Measurements from ENCODE around the gene DACH1.

The DACH1 gene

DNA sequence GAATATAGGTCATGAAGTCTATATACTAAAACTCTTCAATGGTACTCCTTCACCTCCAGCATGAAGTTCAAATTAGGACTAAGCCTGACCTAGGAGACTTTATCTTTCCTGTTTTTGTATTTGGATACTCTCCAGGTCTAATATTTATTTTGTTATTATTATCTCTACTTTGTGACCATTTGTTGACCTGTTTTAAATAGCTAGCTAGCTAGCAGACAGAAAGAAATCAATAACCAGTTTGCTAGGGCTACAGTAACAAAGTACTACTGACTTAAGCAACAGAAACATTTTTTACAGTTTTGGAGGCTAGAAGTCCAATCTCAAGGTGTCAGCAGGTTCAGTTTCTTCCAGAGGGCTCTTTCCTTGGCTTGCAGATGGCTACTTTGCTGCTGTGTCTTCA, 15.1 kb upstream of the DACH1 start:
- H3K27ac ChIP-seq (replicated peaks), result no peak overlapping the region
- H3K4me3 ChIP-seq (replicated peaks; ENCODE audit: insufficient read depth, low read length), result no peak overlapping the region
- no peaks in the 10 kb centered on the region for H3K27me3 ChIP-seq (ENCODE audit: insufficient read depth, poor library complexity, severe bottlenecking)
- TF ChIP-seq POLR2AphosphoS5 (IDR thresholded peaks at IDR 0.05; ENCODE audit: low read depth) (no peak), SPI1 (IDR thresholded peaks at IDR 0.05; ENCODE audit: borderline replicate concordance, low read depth) (no peak)
- TF ChIP-seq, protein P1, sequence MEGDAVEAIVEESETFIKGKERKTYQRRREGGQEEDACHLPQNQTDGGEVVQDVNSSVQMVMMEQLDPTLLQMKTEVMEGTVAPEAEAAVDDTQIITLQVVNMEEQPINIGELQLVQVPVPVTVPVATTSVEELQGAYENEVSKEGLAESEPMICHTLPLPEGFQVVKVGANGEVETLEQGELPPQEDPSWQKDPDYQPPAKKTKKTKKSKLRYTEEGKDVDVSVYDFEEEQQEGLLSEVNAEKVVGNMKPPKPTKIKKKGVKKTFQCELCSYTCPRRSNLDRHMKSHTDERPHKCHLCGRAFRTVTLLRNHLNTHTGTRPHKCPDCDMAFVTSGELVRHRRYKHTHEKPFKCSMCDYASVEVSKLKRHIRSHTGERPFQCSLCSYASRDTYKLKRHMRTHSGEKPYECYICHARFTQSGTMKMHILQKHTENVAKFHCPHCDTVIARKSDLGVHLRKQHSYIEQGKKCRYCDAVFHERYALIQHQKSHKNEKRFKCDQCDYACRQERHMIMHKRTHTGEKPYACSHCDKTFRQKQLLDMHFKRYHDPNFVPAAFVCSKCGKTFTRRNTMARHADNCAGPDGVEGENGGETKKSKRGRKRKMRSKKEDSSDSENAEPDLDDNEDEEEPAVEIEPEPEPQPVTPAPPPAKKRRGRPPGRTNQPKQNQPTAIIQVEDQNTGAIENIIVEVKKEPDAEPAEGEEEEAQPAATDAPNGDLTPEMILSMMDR (IDR thresholded peaks at IDR 0.05; ENCODE audit: insufficient read depth, low read length), result no peak
- DNase-seq (ENCODE audit: low read depth in 1 of 2, low spot score in 1 of 2), result no peak

GRCh38 chr13:71880753-71881541, 13.9 kb upstream of the DACH1 start:
- Histone ChIP-seq H3K4me3 (replicated peaks; ENCODE audit: insufficient read depth, low read length) (no peak overlapping the region), H3K27ac (replicated peaks) (no peak overlapping the region), H3K27me3 (ENCODE audit: insufficient read depth, poor library complexity, severe bottlenecking) (no peaks in the 10 kb centered on the region)
- no peak for TF ChIP-seq POLR2AphosphoS5 (IDR thresholded peaks at IDR 0.05; ENCODE audit: low read depth)
- TF ChIP-seq SPI1 (IDR thresholded peaks at IDR 0.05; ENCODE audit: borderline replicate concordance, low read depth), result no peak
- TF ChIP-seq GABPA (IDR thresholded peaks at IDR 0.05; ENCODE audit: low read depth), result no peak
- TF ChIP-seq, protein P2, sequence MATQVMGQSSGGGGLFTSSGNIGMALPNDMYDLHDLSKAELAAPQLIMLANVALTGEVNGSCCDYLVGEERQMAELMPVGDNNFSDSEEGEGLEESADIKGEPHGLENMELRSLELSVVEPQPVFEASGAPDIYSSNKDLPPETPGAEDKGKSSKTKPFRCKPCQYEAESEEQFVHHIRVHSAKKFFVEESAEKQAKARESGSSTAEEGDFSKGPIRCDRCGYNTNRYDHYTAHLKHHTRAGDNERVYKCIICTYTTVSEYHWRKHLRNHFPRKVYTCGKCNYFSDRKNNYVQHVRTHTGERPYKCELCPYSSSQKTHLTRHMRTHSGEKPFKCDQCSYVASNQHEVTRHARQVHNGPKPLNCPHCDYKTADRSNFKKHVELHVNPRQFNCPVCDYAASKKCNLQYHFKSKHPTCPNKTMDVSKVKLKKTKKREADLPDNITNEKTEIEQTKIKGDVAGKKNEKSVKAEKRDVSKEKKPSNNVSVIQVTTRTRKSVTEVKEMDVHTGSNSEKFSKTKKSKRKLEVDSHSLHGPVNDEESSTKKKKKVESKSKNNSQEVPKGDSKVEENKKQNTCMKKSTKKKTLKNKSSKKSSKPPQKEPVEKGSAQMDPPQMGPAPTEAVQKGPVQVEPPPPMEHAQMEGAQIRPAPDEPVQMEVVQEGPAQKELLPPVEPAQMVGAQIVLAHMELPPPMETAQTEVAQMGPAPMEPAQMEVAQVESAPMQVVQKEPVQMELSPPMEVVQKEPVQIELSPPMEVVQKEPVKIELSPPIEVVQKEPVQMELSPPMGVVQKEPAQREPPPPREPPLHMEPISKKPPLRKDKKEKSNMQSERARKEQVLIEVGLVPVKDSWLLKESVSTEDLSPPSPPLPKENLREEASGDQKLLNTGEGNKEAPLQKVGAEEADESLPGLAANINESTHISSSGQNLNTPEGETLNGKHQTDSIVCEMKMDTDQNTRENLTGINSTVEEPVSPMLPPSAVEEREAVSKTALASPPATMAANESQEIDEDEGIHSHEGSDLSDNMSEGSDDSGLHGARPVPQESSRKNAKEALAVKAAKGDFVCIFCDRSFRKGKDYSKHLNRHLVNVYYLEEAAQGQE (IDR thresholded peaks at IDR 0.05; ENCODE audit: insufficient replicate concordance, low read depth), result no peak
- TF ChIP-seq, protein P1 (IDR thresholded peaks at IDR 0.05; ENCODE audit: insufficient read depth, low read length), result no peak
- DNase-seq (ENCODE audit: low read depth in 1 of 2, low spot score in 1 of 2), result no peak

DNA sequence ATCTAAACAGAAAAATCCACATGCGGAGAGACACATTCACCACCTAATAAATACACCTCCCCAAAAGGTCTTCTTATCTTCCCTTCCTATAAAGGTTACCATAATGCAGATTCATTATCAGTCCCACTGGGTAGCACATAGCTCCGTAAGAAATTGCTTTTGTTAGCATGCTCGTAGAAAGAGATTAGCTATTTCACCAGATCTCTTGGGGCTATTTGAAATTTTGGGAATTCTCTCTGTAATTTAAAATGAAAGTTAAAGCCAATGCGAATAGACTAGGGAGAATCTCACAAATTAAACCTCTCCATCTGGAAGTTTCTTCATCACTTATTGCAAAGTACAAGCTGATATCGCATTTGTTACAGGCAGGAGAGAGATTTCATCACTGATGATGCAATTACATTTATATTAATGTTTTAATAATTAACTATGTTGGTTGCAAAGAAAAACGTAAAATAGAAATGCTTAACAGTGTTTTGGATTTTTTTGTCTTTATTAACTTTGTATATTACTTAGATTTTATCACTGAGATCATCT, 12.9 kb upstream of the DACH1 start:
- no peaks in the 10 kb centered on the region for H3K27me3 ChIP-seq (ENCODE audit: insufficient read depth, poor library complexity, severe bottlenecking)
- no peak overlapping the region for H3K4me3 ChIP-seq (replicated peaks; ENCODE audit: insufficient read depth, low read length)
- no peak for DNase-seq (ENCODE audit: low read depth in 1 of 2, low spot score in 1 of 2)
- TF ChIP-seq POLR2AphosphoS5 (IDR thresholded peaks at IDR 0.05; ENCODE audit: low read depth), result no peak
- TF ChIP-seq GABPA (IDR thresholded peaks at IDR 0.05; ENCODE audit: low read depth), result no peak
- TF ChIP-seq, protein P2 (IDR thresholded peaks at IDR 0.05; ENCODE audit: insufficient replicate concordance, low read depth), result no peak
- no peak for TF ChIP-seq SPI1 (IDR thresholded peaks at IDR 0.05; ENCODE audit: borderline replicate concordance, low read depth)
- TF ChIP-seq, protein P1 (IDR thresholded peaks at IDR 0.05; ENCODE audit: insufficient read depth, low read length), result no peak
- H3K27ac ChIP-seq (replicated peaks), result no peak overlapping the region
